Glutamatergic neuron (in vitro differentiated cells): ENCODE data around the gene RALGAPB. TPM values are rescaled to one million over a fixed set of nuclear protein-coding genes. Genes with fewer than 3 reads are reported as not detected.

Source experiments
- DNase-seq: peaks from one replicate; pipeline ENCODE4 v3.0.0; 2022
- H3K27ac Mint-ChIP-seq: one replicate; pipeline ENCODE4 v1.8.0; 2020; ENCODE audit warnings: mild to moderate bottlenecking, mixed read lengths, inconsistent platforms; ENCODE audit not compliant: unreplicated experiment
- H3K27me3 Mint-ChIP-seq: one replicate; pipeline ENCODE4 v1.8.0; 2020; ENCODE audit warnings: mild to moderate bottlenecking, moderate library complexity, mixed read lengths, inconsistent platforms; ENCODE audit not compliant: unreplicated experiment
- H3K36me3 Mint-ChIP-seq: one replicate; pipeline ENCODE4 v1.8.0; 2020; ENCODE audit warnings: mild to moderate bottlenecking, mixed read lengths, inconsistent platforms; ENCODE audit not compliant: unreplicated experiment
- H3K4me1 Mint-ChIP-seq: one replicate; pipeline ENCODE4 v1.8.0; 2020; ENCODE audit warnings: mild to moderate bottlenecking, low read depth, mixed read lengths, inconsistent platforms; ENCODE audit not compliant: unreplicated experiment
- H3K4me3 Mint-ChIP-seq: one replicate; pipeline ENCODE4 v1.8.0; 2020; ENCODE audit warnings: mild to moderate bottlenecking, mixed read lengths, inconsistent platforms; ENCODE audit not compliant: unreplicated experiment
- H3K9me3 Mint-ChIP-seq: one replicate; pipeline ENCODE4 v1.8.0; 2020; ENCODE audit warnings: mild to moderate bottlenecking, moderate library complexity, mixed read lengths, inconsistent platforms; ENCODE audit not compliant: unreplicated experiment
- microRNA-seq: library from miRNA; unstranded; fragments of <30 nt; microRNA quantifications from one replicate; pipeline ENCODE4, GENCODE V29; 2020; ENCODE audit not compliant: unreplicated experiment
- total RNA-seq: library from RNA; stranded (reverse); fragmentation: NEBNext Ultra II Directional; extraction: Animal tissue kit (Norgen Biotek cat#: 25700); gene quantifications from one replicate; pipeline ENCODE4 v1.2.1, GENCODE V29; 2021; ENCODE audit not compliant: unreplicated experiment
- TF ChIP-seq, protein P1 (sequence below): fragments of 200-600 bp; sonication (generic); IDR thresholded peaks from one replicate; pipeline ENCODE4 v1.5.0; 2021; ENCODE audit not compliant: partially characterized antibody, unreplicated experiment

Gene RALGAPB
- total RNA-seq, 1 donor from 2014 or later: 54.6 TPM

GRCh38 chr20:38620441-38620840 is 147.8 kb downstream of the RALGAPB start:
- Mint-ChIP-seq H3K4me3 (no peak overlapping the region), H3K36me3 (peaks cover 9% of the 10 kb centered on the region), H3K4me1 (no peaks in the 10 kb centered on the region), H3K27ac (no peak overlapping the region), H3K9me3 (peaks cover 3% of the 10 kb centered on the region), H3K27me3 (peaks cover 10% of the 10 kb centered on the region)
- DNase-seq: no peak
- TF ChIP-seq, protein P1, sequence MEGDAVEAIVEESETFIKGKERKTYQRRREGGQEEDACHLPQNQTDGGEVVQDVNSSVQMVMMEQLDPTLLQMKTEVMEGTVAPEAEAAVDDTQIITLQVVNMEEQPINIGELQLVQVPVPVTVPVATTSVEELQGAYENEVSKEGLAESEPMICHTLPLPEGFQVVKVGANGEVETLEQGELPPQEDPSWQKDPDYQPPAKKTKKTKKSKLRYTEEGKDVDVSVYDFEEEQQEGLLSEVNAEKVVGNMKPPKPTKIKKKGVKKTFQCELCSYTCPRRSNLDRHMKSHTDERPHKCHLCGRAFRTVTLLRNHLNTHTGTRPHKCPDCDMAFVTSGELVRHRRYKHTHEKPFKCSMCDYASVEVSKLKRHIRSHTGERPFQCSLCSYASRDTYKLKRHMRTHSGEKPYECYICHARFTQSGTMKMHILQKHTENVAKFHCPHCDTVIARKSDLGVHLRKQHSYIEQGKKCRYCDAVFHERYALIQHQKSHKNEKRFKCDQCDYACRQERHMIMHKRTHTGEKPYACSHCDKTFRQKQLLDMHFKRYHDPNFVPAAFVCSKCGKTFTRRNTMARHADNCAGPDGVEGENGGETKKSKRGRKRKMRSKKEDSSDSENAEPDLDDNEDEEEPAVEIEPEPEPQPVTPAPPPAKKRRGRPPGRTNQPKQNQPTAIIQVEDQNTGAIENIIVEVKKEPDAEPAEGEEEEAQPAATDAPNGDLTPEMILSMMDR: no peak

DNA sequence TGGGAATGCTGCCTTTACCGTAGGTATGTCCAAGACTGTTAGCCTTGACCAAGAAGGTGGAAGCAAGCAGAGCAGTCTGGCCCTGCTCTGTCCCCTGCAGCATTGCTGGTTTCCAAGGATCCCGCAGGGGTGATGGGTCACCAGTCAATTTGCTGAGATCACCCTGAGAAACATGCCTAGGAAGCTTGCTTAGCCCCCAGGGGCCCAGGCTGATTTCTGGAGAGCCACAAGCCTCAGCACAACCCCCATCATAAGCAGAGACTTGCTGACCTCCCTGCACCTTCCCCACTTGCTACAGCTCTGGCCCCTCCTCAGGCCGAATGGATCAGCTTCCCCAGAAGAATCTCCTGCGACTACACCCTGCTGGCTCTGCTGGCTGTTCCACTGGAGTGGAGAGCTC is 150.4 kb downstream of the RALGAPB start:
- peaks cover 1% of the 10 kb centered on the region for H3K9me3 Mint-ChIP-seq
- H3K4me3 Mint-ChIP-seq: no peak overlapping the region
- no peak for DNase-seq
- no peak overlapping the region for H3K27ac Mint-ChIP-seq
- peaks cover 10% of the 10 kb centered on the region for H3K27me3 Mint-ChIP-seq
- H3K4me1 Mint-ChIP-seq: no peaks in the 10 kb centered on the region
- TF ChIP-seq, protein P1: no peak
- peaks cover 5% of the 10 kb centered on the region for H3K36me3 Mint-ChIP-seq

- Mint-ChIP-seq H3K4me1 (no peaks in the 10 kb centered on the region), H3K27me3 (peaks cover 10% of the 10 kb centered on the region), H3K4me3 (no peak overlapping the region), H3K36me3 (peaks cover 5% of the 10 kb centered on the region), H3K9me3 (peaks cover 1% of the 10 kb centered on the region), H3K27ac (no peak overlapping the region)
- DNase-seq: no peak
- TF ChIP-seq, protein P1: no peak
These were observed 151.4 kb downstream of the RALGAPB start for GRCh38 chr20:38624084-38624483.

DNA sequence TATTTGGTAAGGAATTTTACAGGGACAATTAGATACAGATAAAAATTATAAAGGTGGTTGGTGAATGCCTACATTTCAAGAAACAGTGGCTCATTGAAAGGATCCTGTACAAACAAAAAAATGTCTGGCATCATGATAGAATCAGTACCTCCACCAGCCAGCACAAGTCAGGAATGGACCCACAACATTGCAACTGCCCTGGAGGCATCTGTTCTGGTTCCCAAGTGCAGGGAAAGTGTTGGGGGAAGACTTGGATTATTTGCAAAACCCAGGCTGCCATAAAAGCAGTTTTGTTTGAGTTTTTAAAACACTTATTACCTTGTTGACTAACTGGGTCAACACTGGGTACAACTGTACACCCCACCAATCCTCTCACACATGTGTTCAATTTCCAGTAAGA is 153.3 kb downstream of the RALGAPB start:
- Mint-ChIP-seq H3K27me3 (peaks cover 7% of the 10 kb centered on the region), H3K4me1 (no peaks in the 10 kb centered on the region), H3K27ac (no peak overlapping the region), H3K4me3 (no peak overlapping the region), H3K9me3 (peaks cover 1% of the 10 kb centered on the region), H3K36me3 (peaks cover 5% of the 10 kb centered on the region)
- DNase-seq: no peak
- TF ChIP-seq, protein P1: no peak

- Mint-ChIP-seq H3K27me3 (peaks cover 7% of the 10 kb centered on the region), H3K4me3 (no peak overlapping the region), H3K27ac (no peak overlapping the region), H3K36me3 (peaks cover 5% of the 10 kb centered on the region), H3K9me3 (peaks cover 1% of the 10 kb centered on the region), H3K4me1 (peaks cover 1% of the 10 kb centered on the region)
- TF ChIP-seq, protein P1: no peak
- DNase-seq: no peak
These were observed 154.4 kb downstream of the RALGAPB start for GRCh38 chr20:38626921-38627659.

Small RNA genes within 50 kb of the gene (microRNA-seq; reads per million reads assigned to microRNA genes)
- not detected for gene MIR548O2

Other genes starting within 250 kb of the RALGAPB start
- gene KIAA1755, start 212.1 kb upstream of the RALGAPB start, total RNA-seq: 1.6 TPM
- gene BPI, start 168.7 kb upstream of the RALGAPB start, total RNA-seq: not detected
- not detected for gene LBP, start 126.4 kb upstream of the RALGAPB start, total RNA-seq
- gene SNHG17, start 37.5 kb upstream of the RALGAPB start, total RNA-seq: 33.0 TPM
- not detected for gene ADIG, start 108.4 kb downstream of the RALGAPB start, total RNA-seq
- gene ARHGAP40, start 129.0 kb downstream of the RALGAPB start, total RNA-seq: not detected